Measurements from ENCODE around the gene GNB1L.

DNA sequence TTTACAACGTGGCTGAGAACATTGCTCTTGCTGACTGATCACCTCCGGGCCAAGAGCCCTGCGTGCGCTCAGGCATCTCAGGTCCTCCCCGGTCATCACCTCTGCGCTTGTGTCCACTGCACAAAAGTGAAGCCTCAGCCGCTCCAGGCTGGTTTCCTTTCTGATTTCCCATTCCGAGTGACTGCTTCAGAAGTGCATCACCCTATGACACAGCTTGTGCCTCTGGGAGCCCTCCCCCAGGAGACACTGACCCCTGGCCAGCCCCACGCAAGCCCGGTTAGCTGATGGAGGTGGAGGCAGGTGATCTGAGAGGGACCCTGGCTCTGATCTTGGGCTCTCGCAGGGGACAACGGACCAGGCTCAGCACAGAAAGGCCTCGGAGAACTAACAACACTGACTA lies 38.3 kb upstream of the GNB1L start:
- TF ChIP-seq, protein P1, sequence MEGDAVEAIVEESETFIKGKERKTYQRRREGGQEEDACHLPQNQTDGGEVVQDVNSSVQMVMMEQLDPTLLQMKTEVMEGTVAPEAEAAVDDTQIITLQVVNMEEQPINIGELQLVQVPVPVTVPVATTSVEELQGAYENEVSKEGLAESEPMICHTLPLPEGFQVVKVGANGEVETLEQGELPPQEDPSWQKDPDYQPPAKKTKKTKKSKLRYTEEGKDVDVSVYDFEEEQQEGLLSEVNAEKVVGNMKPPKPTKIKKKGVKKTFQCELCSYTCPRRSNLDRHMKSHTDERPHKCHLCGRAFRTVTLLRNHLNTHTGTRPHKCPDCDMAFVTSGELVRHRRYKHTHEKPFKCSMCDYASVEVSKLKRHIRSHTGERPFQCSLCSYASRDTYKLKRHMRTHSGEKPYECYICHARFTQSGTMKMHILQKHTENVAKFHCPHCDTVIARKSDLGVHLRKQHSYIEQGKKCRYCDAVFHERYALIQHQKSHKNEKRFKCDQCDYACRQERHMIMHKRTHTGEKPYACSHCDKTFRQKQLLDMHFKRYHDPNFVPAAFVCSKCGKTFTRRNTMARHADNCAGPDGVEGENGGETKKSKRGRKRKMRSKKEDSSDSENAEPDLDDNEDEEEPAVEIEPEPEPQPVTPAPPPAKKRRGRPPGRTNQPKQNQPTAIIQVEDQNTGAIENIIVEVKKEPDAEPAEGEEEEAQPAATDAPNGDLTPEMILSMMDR (IDR thresholded peaks at IDR 0.05; ENCODE audit: poor library complexity, severe bottlenecking) = no peak
- no peak for TF ChIP-seq POLR2AphosphoS5 (IDR thresholded peaks at IDR 0.05)
